ENCODE data around the gene IL6R. TPM values are rescaled to one million over a fixed set of nuclear protein-coding genes. Genes with fewer than 3 reads are reported as not detected.

Gene IL6R
- total RNA-seq, 1 donor from 2014 or later: 0.78 TPM

GRCh38 chr1:154408174-154408777, 3.1 kb downstream of the IL6R start:
- no peaks in the 10 kb centered on the region for H3K9me3 Mint-ChIP-seq
- DNase-seq (ENCODE audit: low spot score in 2 of 2, unreplicated experiment in 2 of 2): no peak
- no peak for TF ChIP-seq CTCF (IDR thresholded peaks at IDR 0.05; ENCODE audit: unreplicated experiment)
- H3K27me3 Mint-ChIP-seq (ENCODE audit: low read depth): peaks cover 65% of the 10 kb centered on the region
- H3K36me3 Mint-ChIP-seq: no peaks in the 10 kb centered on the region
- peaks cover 6% of the 10 kb centered on the region for H3K4me1 Mint-ChIP-seq
- no peak overlapping the region for H3K4me3 Mint-ChIP-seq
- H3K27ac Mint-ChIP-seq: no peak overlapping the region

- no peak for TF ChIP-seq CTCF (IDR thresholded peaks at IDR 0.05; ENCODE audit: unreplicated experiment)
- DNase-seq (ENCODE audit: low spot score in 2 of 2, unreplicated experiment in 2 of 2): no peak
- Mint-ChIP-seq H3K4me1 (peaks cover 6% of the 10 kb centered on the region), H3K27ac (no peak overlapping the region), H3K36me3 (no peaks in the 10 kb centered on the region), H3K27me3 (ENCODE audit: low read depth) (peaks cover 51% of the 10 kb centered on the region), H3K4me3 (no peak overlapping the region), H3K9me3 (no peaks in the 10 kb centered on the region)
These were observed 5.2 kb downstream of the IL6R start for GRCh38 chr1:154410185-154410827.

GRCh38 chr1:154411525-154411924, 6.4 kb downstream of the IL6R start:
- H3K27me3 Mint-ChIP-seq (ENCODE audit: low read depth): peaks cover 42% of the 10 kb centered on the region
- DNase-seq (ENCODE audit: low spot score in 2 of 2, unreplicated experiment in 2 of 2): no peak
- no peak for TF ChIP-seq CTCF (IDR thresholded peaks at IDR 0.05; ENCODE audit: unreplicated experiment)
- H3K4me3 Mint-ChIP-seq: no peak overlapping the region
- H3K36me3 Mint-ChIP-seq: no peaks in the 10 kb centered on the region
- peaks cover 2% of the 10 kb centered on the region for H3K4me1 Mint-ChIP-seq
- no peaks in the 10 kb centered on the region for H3K9me3 Mint-ChIP-seq
- no peak overlapping the region for H3K27ac Mint-ChIP-seq

GRCh38 chr1:154413177-154413783, 8.1 kb downstream of the IL6R start:
- DNase-seq (ENCODE audit: low spot score in 2 of 2, unreplicated experiment in 2 of 2): no peak
- no peak overlapping the region for H3K4me3 Mint-ChIP-seq
- H3K36me3 Mint-ChIP-seq: no peaks in the 10 kb centered on the region
- TF ChIP-seq CTCF (IDR thresholded peaks at IDR 0.05; ENCODE audit: unreplicated experiment): no peak
- H3K4me1 Mint-ChIP-seq: peaks cover 5% of the 10 kb centered on the region
- peaks cover 24% of the 10 kb centered on the region for H3K27me3 Mint-ChIP-seq (ENCODE audit: low read depth)
- H3K9me3 Mint-ChIP-seq: no peaks in the 10 kb centered on the region
- no peak overlapping the region for H3K27ac Mint-ChIP-seq

GRCh38 chr1:154414606-154415005, 9.5 kb downstream of the IL6R start:
- no peaks in the 10 kb centered on the region for H3K9me3 Mint-ChIP-seq
- H3K27me3 Mint-ChIP-seq (ENCODE audit: low read depth): peaks cover 16% of the 10 kb centered on the region
- no peak for DNase-seq (ENCODE audit: low spot score in 2 of 2, unreplicated experiment in 2 of 2)
- no peak overlapping the region for H3K27ac Mint-ChIP-seq
- no peak overlapping the region for H3K4me3 Mint-ChIP-seq
- TF ChIP-seq CTCF (IDR thresholded peaks at IDR 0.05; ENCODE audit: unreplicated experiment): no peak
- no peaks in the 10 kb centered on the region for H3K36me3 Mint-ChIP-seq
- H3K4me1 Mint-ChIP-seq: peaks cover 17% of the 10 kb centered on the region

All from mesothelial cell of epicardium (in vitro differentiated cells).